Progenitor cell of endocrine pancreas (in vitro differentiated cells): ENCODE results near the gene IL2RG. TPM values are rescaled to one million over a fixed set of nuclear protein-coding genes. Genes with fewer than 3 reads are reported as not detected.

Source experiments
- DNase-seq: peaks from one replicate; pipeline ENCODE4 v3.0.0; 2021; ENCODE audit warnings: low spot score; ENCODE audit not compliant: unreplicated experiment
- H3K27ac Mint-ChIP-seq: 2 replicates; pipeline ENCODE4 v1.8.0; 2021; ENCODE audit warnings: mild to moderate bottlenecking, moderate library complexity, mixed read lengths
- H3K27me3 Mint-ChIP-seq: 2 replicates; pipeline ENCODE4 v1.8.0; 2021; ENCODE audit warnings: mixed read lengths
- H3K36me3 Mint-ChIP-seq: 2 replicates; pipeline ENCODE4 v1.8.0; 2022; ENCODE audit warnings: mixed read lengths; ENCODE audit not compliant: insufficient read depth
- H3K4me1 Mint-ChIP-seq: 2 replicates; pipeline ENCODE4 v1.8.0; 2021; ENCODE audit warnings: low read depth, mixed read lengths
- H3K4me3 Mint-ChIP-seq: 2 replicates; pipeline ENCODE4 v1.8.0; 2021; ENCODE audit warnings: low read depth, mild to moderate bottlenecking, moderate library complexity, mixed read lengths
- H3K9me3 Mint-ChIP-seq: 2 replicates; pipeline ENCODE4 v1.8.0; 2021; ENCODE audit warnings: low read depth, mixed read lengths
- CTCF ChIP-seq: fragments of 200-600 bp; sonication (generic); IDR thresholded peaks from one replicate; pipeline ENCODE4 v1.5.0; 2021; ENCODE audit warnings: antibody characterized with exemption, mild to moderate bottlenecking; ENCODE audit not compliant: unreplicated experiment
- total RNA-seq: library from RNA; stranded (reverse); gene quantifications from 2 replicates; pipeline ENCODE4 v1.2.1, GENCODE V29; 2021

The IL2RG gene
- total RNA-seq, 1 donor from 2014 or later, result 0.41 TPM

- H3K36me3 Mint-ChIP-seq, result peaks cover 9% of the 10 kb centered on the region
- no peak overlapping the region for H3K4me3 Mint-ChIP-seq
- TF ChIP-seq CTCF, result no peak
- peaks cover 13% of the 10 kb centered on the region for H3K9me3 Mint-ChIP-seq
- DNase-seq, result no peak
- peaks cover 14% of the 10 kb centered on the region for H3K4me1 Mint-ChIP-seq
- no peaks in the 10 kb centered on the region for H3K27me3 Mint-ChIP-seq
- no peak overlapping the region for H3K27ac Mint-ChIP-seq
Observed at GRCh38 chrX:71143508-71143907, 32.1 kb upstream of the IL2RG start.

GRCh38 chrX:71140440-71140839, 29.1 kb upstream of the IL2RG start:
- Mint-ChIP-seq H3K9me3 (peaks cover 16% of the 10 kb centered on the region), H3K27ac (no peak overlapping the region), H3K27me3 (no peaks in the 10 kb centered on the region), H3K4me1 (peaks cover 7% of the 10 kb centered on the region), H3K36me3 (peaks cover 14% of the 10 kb centered on the region), H3K4me3 (no peak overlapping the region)
- no peak for DNase-seq
- no peak for TF ChIP-seq CTCF

GRCh38 chrX:71131510-71131909, 20.1 kb upstream of the IL2RG start:
- TF ChIP-seq CTCF, result no peak
- Mint-ChIP-seq H3K4me3 (no peak overlapping the region), H3K27me3 (no peaks in the 10 kb centered on the region), H3K9me3 (peaks cover 13% of the 10 kb centered on the region), H3K36me3 (peaks cover 24% of the 10 kb centered on the region), H3K4me1 (no peaks in the 10 kb centered on the region), H3K27ac (no peak overlapping the region)
- no peak for DNase-seq

- peak; percentile 54 for DNase-seq
- Mint-ChIP-seq H3K4me1 (no peaks in the 10 kb centered on the region), H3K36me3 (peaks cover 18% of the 10 kb centered on the region), H3K4me3 (no peak overlapping the region), H3K9me3 (peaks cover 12% of the 10 kb centered on the region), H3K27me3 (no peaks in the 10 kb centered on the region), H3K27ac (peak overlapping the region; percentile 77)
- peak; percentile 75 for TF ChIP-seq CTCF
Observed at GRCh38 chrX:71128915-71129765, 17.8 kb upstream of the IL2RG start.

- peaks cover 19% of the 10 kb centered on the region for H3K36me3 Mint-ChIP-seq
- H3K27ac Mint-ChIP-seq, result no peak overlapping the region
- peaks cover 15% of the 10 kb centered on the region for H3K9me3 Mint-ChIP-seq
Observed at GRCh38 chrX:71128166-71128833, 16.9 kb upstream of the IL2RG start.

More at GRCh38 chrX:71128166-71128833, 16.9 kb upstream of the IL2RG start:
- Mint-ChIP-seq H3K4me1 (no peaks in the 10 kb centered on the region), H3K4me3 (no peak overlapping the region), H3K27me3 (no peaks in the 10 kb centered on the region)
- DNase-seq, result no peak
- no peak for TF ChIP-seq CTCF
